HG02852 (cell line): ENCODE measurements around the gene CRACR2B.
A peak's percentile ranks its signal among the peaks of the same experiment; 100 is the strongest.

ENCODE experiments used
- ATAC-seq: cut with Tn5 transposase; IDR thresholded peaks from one replicate; pipeline ENCODE4 v1.9.1; 2021; ENCODE audit warnings: mild to moderate bottlenecking, moderate library complexity; ENCODE audit not compliant: unreplicated experiment

Gene CRACR2B

DNA sequence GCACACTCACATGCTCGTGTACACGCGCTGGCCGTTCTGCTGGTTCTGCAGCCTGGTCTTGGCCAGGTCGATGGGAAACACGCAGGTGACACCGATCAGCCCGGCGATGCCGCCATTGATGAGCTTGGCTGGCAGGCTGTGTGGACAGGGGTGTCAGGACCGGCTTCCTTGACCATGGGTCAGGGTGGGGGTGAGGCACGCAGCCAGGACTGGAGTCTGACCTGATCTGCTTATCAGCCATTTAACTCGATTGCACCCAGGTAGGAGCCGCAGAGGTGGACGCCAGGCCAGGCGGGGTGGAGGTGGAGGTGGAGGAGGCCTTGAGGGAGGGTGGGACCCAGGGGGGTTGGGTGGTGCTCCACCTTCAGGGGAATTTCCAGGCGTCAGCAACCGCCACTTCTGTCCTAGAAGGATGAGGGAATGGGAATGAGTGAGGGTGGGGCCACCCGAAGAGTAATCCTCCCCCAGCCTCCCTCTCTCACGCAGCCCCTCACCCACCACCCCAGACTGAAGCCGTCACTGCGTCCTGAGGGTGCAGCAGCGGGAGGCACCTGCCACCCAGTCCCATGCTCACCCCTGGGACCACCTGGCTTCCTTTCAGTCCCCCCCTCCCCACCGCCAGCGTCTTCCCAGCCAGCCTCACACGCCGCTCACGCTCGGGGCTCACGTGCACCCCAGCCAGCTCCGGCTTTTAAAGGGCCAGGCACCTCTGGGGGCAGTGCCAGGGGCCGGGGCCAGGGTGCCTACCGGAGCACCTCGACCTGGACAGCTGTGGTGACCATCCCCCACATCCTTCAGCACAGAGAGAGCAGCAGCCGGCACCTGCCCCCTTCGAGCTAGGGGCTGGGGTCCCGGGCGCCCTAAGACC is 32.7 kb upstream of the CRACR2B start:
- ATAC-seq: no peak

DNA sequence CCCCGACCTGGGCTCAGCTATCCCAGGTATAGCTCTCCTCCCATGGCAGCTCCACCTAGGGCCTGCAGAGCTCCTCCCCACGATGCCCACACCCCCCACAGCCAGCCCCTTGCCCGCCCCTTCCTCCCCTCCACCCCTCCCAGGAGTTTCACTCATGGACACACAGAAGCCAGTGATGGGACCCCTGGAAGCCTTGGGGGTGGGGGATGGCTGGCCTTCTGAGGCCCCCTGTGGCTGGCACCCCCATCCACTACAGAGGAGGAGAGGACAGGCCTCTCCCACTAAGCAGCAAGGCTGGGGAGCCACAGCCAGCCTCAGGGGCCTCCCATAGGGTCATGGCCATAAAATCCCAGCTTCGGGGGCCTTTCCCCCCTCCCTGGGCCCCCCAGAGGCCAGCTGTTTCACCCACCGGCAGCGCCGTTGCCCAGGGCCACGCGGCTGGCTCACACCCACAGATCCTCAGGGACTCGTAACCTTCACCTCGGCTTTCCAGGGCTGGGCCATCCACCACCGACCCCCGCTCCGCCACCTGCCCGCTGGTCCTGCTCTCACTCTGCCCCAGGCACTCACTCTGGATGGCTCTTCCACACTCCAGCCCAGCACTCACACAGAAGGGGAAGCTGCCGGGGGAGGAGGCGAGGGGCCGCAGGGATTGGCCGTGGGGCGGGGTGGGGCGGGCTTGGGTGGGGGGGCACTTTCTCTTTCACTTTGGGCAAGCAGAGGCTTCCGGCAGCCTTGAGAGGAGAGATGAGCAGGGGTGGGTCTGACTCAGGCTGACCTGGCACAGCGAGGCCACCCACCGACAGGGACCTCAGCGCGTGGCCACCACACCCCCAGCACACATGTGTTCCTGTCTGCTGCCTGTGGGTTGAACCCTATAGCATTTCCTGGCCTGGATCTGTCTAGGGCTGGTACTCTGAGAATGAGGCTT is 31.8 kb upstream of the CRACR2B start:
- no peak for ATAC-seq

DNA sequence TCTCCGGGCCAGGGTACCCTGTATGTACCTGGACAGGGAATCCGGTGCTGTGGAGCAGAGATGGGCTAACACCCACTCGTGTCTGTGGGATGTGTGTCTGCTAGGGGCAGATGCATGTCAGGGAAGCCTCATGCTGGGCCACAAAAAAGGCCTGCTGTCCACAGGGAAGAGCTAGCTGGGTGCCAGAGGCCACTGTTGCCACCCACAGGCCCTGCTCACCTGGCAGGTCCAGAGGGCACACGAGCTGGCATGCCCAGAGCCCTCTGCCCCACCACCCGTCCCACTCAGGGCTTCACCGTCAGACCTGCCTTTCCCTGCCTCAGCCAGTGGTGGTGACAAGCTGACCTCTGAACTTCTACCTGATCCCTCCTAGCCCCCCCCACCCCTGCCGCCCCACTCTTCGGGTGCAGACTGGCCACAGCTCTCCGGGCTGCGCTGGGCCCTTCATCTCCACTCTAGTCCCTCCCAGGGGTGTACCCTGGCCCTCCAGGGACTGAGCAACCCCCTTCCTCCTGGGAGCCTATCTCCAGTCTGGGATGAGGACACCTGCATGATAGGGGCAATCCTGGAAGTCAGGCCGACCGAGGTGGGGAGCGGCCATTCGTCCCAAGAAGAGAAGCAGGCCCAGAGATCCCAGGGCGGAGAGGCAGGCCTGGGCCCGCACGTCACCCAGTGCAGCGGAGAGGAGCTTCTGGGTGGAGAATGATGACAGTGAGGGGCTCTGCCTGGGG is 31.0 kb upstream of the CRACR2B start:
- ATAC-seq: no peak

DNA sequence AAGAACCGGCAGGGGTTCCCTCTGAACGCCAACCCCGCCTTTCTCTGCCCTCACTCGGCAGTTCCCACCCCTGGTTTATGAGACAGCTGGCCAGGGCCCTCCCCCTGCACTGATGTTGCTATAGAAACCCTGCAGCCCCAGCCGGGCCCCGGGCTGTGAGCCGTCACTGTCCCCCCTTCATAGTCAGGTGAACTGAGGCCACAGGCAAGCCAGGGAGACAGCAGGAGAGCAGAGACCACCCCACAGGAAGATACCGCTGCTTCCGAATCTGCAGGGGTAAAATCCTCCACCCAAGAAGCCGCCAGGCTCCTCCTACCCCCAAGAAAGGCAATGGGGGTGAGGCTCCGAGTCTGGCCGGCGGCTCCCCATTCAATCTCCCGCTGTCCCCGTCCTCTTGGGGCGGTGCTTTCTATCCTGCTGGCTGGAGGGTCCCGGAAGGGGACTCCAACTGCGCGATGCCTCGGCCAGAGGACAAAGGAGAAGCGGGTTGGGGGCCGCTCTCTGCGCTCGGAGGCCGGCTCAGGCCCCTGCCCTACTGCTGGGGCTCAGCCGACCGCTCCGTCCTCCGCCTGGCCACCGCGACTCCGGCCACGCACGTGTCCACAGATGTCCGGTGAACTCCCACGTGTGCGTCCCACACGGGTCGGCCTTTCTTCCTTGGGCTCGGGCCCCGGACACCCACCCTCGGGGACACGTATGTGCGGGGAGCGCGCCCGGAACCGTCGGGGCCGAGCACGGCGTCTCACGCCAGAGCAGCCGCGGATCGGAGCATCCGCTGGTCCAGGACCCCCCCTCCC is 30.2 kb upstream of the CRACR2B start:
- peak; percentile 41 for ATAC-seq

DNA sequence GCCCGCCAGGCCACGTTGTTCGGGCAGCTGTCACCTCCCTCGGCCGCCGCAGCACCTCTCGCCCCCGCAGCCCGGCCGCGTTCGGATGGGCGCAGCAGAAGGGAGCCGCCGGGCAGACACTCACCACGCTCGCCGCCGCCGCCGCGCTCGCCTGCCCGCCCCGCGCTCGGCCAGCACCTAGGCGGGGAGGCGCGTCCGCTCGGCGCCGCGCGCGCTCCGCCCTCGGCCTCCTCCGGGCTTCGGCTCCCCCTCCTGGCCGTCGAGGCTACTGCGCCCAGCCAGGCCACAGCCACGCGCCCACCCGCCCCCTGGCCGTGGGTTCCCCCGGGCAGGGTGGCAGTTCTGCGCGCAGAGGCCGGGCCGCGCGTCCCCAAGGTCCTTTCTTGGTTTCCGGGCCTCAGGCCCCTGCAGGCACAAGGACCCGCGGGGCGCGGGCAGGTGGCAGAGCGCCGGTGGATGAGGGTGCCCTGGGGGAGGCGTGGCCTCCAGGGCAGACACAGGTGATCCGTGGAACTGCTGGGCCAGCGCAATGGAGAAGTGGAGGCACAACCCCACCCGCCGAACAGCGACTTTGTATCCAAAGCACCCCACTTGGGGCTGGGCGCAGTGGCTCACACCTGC is 29.5 kb upstream of the CRACR2B start, which contains the start of gene SLC25A22:
TSS of gene SLC25A22 (minus strand) at position 189 of the 621 bp plus-strand sequence. CDS start 3,275 bp downstream, outside the sequence.
- peak; percentile 64 for ATAC-seq

DNA sequence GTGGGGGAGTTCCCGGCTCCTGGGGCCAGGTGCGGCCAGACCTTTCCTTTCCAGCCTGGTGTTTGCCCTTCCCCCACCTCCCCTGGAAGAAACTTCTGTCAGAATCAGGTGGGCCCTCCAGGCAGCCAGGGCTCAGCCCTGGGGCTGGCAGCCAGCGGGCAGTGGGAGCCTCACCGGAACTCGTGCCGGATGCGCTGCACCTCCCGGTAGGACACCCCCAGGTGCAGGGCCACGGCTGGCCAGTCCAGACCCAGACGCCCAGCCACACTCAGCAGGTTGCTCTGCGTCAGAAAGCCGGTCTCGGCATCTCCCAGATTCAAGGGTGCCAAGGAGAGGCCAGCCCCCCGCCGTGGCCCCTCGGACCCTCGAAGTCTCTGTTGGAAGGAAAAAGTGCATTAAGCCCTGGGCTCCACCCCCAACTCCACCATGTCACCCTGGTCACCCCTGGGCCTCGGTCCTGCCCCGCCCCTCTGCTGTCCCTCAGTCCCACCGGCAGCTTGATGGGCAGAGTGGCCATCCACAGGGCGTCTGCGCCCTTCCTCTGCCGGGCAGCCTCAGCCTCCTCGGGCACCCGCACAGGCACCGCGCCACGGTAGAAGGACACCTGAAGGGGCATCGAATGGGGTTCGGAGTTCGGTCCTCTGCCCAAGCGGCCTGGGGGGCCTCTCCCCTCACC is 27.9 kb upstream of the CRACR2B start:
- ATAC-seq: no peak

DNA sequence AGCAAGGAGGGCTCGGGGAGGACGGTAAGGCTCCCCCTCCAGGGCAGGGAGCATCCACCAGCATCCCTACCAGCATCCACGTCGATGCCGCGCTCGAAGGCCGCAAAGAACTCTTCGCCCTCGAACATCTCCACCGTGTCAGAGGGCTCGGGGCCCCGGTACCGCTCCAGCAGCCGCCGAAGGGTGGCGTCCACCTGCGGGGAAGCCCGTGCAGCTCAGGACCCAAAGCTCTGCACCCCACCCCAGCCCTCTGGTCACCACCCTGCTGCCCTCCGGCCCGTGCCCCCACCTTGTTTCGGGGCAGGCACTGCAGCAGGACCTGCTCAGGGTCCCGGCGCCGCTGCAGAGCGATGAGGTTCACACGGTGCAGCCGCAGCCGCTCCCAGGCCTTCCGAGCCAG is 27.2 kb upstream of the CRACR2B start:
- no peak for ATAC-seq

DNA sequence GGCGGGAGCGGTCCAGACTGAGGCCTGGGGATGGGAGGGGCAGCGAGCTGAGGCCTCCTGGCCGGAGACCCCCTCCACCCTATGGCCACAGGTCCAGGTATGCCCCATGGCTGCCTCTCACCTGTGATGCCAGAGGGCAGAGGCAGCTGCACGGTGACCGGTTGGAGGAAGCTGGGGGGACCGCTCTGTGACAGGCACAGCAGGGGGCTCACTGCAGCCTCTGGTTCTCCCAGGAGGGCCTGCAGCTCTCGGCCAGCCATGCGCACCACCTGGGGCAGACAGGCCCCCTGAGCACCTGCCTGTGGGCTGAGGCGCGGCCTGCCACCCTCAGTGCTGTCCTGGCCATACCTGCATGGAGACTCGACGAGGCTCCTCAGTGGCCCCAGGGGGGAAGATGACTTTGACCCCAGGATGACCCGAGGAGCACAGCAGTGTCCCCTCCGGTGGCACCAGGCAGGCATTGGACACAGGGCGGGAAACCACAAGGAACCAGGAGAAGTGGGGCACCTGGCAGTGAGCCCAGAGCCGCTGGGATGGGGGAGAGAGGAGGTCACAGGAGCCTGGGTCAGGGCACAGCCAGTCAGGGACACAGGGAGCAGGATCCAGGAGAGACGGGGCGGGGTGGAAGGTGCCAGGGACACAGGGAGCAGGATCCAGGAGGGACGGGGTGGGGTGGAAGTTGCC is 26.5 kb upstream of the CRACR2B start:
- no peak for ATAC-seq

DNA sequence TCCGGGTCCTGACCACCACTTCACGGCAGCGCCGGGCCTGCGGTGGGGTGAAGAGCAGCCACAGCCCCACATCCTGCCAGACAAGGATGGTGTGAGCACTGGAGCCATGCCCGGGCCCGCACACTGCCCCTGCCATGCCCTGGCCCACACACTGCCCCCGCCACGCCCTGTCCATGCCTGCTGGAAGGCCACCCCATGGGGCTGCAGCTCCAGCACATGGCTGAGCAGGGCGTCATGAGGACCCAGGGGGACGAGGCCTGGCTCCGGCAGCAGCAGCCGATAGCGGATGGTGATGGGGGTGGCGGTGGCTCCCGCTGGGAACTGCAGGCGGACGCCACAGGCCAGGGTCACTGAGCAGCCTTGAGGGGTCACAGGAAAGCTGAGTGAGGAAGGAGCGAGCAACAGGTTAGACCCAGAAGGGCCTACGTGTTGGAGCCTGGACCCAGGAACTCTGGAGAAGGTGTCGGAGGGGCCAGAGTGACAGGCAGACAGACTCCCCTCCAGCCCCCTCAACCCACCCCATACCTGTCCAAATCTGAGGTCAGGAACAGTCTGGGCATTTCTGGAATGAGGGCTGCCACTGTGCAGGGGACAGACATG is 25.6 kb upstream of the CRACR2B start:
- ATAC-seq: no peak

DNA sequence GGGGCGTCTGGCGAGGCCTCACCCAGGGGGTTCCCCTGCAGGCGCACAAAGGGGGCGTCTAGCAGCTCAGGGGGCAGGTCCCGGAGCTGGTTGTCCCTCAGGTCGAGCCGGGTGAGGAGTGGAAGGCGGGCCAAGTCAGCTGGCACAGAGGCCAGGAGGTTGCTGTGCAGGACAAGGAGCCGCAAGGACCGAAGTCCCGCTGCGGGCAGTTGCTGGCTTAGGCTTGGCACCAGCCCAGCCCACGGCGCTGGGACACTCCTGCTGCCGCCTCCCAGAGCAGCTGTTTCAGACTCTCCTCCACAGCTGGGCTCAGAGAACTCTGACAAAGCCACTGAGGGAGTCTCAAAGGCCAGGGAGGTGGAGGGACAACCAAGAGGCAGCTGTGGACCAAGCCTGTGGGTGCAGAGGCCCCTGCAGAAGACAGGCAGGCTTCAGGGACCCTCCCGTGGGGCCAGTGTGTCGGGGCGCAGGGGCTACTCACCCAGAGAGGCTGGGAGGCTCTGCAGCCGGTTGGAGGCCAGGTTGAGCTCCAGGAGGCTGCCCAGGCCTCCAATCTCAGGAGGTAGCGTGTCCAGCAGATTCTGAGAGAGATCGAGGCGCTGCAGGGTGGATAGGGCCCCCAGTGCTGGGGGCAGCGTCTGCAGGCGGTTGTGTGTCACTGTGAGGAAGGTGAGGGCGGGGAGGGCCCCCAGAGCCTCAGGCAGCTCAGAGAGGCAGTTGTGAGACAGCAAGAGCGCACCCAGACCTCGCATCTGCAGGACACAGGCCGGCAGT is 24.8 kb upstream of the CRACR2B start:
- no peak for ATAC-seq

DNA sequence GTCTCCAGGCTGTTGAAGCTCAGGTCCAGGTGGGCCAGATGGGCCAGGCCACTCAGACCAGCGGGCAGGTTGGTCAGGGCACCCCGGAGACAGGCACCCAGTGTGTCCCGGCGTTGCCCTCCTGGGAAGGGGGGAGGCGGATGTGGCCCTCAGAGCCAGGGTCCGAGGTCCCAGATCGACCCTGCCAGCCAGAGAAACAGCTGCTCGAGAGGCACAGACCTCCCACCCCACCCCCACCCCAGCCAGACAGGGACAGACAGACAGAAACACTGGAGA is 24.3 kb upstream of the CRACR2B start:
- no peak for ATAC-seq

DNA sequence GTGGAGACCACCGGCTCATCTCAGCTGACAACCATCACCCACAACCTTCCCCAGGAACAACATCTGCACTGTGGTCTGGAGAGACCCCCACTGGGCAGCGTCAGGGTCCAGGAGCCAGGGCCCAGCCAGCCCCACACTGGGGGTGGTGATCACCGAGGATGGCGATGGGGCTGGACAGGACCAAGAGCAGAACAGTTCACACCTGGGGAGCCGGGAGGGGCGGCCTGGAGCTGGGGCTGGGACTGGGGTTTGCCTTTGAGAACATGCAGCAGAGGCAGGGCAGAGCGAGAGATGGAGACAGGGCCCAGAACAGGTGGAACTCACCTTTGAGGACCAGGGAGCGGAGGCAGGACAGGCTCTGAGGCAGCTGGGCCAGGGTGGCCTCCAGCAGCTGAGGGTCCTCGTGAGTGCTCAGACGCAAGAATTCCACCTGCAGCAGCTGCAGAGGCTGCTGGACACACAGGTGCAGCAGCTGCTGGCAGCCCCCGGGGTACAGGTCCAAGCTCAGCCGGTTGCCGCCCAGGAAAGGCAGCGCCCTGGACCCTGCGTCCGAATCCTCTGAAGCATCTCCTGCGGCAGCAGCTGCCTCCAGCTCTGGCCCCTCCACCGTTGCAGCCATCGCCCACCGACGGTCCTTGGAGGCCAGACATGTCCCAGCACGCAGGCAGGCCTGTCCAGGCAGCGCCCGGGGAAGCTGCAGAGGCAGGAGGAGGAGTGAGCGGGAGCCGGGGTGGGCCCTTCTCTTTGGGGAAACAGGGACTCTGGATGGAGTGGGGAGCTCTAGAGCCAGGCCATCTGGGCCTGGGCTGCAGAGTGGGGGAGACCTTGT is 23.7 kb upstream of the CRACR2B start:
- ATAC-seq: no peak

DNA sequence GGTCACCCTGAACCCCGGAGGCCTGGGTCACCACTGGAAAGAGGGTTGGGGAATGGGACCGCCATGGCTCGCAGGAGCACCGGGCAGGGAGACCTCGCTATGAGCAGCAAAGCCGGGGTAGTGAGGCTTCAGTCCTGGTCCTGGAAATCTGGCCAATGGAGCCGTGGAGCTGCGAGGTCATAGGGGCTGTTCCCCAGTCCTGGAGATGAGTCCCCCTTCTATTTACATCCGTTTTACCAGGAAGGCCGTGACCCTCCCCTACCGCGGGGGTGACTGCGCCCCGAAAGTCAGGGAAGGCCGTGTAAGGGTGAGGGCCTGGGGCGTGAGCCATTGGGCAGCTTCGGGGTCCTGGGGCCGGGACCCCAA is 23.1 kb upstream of the CRACR2B start:
- no peak for ATAC-seq

DNA sequence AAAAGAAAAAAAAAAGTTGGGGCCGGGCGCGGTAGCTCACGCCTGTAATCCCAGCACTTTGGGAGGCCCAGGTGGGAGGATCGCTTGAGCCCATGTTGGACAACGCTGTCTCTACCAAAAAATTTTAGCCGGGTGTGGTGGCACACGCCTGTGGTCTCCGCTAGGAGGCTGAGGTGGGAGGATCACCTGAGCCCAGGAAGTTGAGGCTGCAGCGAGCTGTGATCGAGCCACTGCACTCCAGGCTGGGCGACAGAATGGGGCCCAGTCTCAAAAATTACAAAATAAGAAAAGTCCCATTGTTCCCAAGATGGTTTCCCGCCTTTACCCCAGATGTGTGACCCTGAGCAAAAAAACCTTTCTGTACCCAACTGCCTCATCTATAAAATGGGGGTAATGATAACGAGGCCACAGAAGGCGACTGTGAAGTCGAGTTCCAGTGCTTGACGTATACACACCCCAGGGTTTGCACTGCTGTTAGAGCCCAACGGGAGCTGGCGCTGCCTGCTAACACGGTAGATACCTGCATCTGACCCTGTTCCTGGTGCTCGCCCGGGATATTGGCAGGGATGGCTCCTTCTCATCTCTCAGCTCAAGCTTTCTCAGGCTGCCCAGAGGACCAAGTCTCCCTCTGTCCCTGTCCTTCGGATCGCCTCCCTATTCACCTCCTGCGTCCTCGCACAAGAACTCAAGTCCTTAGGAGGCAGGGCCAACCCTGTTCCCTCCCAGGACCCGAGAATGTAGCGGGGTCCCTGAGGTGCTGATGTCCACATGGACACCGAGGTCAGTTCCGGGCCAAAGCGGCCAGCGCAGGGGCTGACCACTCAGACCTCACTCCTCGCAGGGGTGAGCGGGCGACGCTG is 19.1 kb upstream of the CRACR2B start:
- no peak for ATAC-seq

DNA sequence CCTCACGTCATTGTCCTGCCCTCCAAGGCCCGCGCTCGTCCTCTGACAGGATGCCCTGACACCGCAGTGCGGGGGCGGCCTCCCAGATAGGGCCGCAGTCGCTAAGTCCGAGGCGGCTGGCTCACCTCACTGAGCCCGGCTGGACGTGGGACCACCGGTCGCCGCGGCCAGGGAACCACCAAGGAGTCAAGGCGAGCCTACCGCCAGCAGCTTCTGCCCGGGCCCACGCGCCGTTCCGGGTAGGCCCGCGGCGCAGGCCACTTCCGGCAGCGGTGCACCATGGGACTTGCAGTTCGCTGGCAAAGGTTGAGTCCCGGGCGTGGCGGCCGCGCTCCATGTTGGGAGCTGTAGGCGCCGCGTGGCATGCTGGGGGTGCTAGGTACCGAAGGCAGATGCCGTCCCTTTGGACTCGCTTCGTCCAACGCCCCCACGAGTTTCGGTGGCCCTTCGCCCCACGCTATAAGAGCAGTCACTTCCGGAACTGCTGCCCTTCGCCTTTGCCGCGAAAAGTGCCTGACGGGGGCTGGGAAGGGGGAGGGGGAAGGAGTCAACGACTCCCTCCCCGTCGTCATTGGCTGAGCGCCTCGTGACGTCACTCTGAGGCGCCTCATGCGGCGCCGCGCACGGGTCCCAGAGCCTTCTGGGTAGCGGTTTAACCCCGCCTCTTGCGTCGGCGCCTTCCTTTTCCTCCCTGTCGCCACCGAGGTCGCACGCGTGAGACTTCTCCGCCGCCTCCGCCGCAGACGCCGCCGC is 18.3 kb upstream of the CRACR2B start, which contains the start of gene RPLP2:
TSS of gene RPLP2 (plus strand) at position 681 of the 753 bp plus-strand sequence. CDS start 268 bp downstream, outside the sequence.
- peak; percentile 65 for ATAC-seq
